H1 (cell line): Measurements from ENCODE around the gene CHD5. TPM values are rescaled to one million over a fixed set of nuclear protein-coding genes. Genes with fewer than 3 reads are reported as not detected.

Experiments
- polyA plus RNA-seq, 7 experiments: library from polyadenylated mRNA; depleted of rRNA in 3 of 7; stranded (reverse) in 5 of 7; unstranded in 2 of 7; fragments of >200 nt in 5 of 7; fragments of 200-250 nt in 2 of 7; gene quantifications; 1 replicate in 5 of 7; 2 replicates in 1 of 7; 4 replicates in 1 of 7; pipeline versions ENCODE4 v1.2.1 to v1.2.3, GENCODE V29; 2011 to 2013; ENCODE audit warnings: missing spikeins in 2 of 7, mixed read lengths in 2 of 7
- total RNA-seq: library from RNA; stranded (reverse); fragmentation: NEBNext Ultra II Directional; extraction: Animal tissue kit (Norgen Biotek cat#: 25700); gene quantifications from 2 replicates; pipeline ENCODE4 v1.2.1, GENCODE V29; 2021
- TF ChIP-seq, protein P1 (sequence below): fragments of 300-600 bp; sonication (generic); IDR thresholded peaks from 2 replicates; pipeline ENCODE4 v1.7.1; 2012; ENCODE audit warnings: low read length, moderate library complexity, mild to moderate bottlenecking, inconsistent platforms; ENCODE audit not compliant: insufficient replicate concordance

The CHD5 gene
- total and polyA plus RNA-seq, 2 of the 8 experiments (the other 6 are each of a cell fraction or from before 2014, with no cell fraction given) = 0.42 to 1.8 TPM

DNA sequence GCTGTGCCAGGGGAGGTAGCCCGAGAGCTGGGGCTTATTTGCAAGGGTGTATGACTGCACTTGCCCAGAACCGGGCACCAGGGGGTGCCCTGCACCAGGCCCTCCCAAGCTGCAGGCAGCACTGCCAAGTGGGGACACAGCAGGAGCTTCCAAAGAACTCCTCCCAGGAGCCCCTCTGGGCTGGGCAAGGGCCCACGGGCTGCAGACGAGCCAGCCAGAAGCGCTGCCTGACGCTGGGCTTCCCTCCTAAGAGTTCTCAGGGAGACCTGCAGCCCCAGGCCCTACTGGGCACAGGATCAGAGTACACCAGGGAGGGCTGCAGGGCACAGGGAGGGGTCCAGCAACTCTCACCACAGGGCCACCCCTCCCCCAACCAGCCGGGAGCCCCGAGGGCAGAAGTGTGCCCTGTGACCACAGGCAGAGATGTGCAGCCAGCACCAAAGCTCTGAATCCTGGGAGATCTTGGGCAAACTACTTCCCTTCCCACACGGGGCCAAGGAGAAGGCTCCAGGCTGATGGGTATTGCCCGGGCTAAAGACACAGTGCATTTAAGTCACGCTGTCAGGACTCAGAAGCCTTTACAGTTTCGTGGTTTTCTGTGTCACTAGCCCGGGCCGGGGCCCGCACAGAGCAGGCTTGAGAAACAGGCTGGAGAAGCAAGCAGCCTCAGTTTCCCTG lies 71.0 kb downstream of the CHD5 start (continued):
- TF ChIP-seq, protein P1, sequence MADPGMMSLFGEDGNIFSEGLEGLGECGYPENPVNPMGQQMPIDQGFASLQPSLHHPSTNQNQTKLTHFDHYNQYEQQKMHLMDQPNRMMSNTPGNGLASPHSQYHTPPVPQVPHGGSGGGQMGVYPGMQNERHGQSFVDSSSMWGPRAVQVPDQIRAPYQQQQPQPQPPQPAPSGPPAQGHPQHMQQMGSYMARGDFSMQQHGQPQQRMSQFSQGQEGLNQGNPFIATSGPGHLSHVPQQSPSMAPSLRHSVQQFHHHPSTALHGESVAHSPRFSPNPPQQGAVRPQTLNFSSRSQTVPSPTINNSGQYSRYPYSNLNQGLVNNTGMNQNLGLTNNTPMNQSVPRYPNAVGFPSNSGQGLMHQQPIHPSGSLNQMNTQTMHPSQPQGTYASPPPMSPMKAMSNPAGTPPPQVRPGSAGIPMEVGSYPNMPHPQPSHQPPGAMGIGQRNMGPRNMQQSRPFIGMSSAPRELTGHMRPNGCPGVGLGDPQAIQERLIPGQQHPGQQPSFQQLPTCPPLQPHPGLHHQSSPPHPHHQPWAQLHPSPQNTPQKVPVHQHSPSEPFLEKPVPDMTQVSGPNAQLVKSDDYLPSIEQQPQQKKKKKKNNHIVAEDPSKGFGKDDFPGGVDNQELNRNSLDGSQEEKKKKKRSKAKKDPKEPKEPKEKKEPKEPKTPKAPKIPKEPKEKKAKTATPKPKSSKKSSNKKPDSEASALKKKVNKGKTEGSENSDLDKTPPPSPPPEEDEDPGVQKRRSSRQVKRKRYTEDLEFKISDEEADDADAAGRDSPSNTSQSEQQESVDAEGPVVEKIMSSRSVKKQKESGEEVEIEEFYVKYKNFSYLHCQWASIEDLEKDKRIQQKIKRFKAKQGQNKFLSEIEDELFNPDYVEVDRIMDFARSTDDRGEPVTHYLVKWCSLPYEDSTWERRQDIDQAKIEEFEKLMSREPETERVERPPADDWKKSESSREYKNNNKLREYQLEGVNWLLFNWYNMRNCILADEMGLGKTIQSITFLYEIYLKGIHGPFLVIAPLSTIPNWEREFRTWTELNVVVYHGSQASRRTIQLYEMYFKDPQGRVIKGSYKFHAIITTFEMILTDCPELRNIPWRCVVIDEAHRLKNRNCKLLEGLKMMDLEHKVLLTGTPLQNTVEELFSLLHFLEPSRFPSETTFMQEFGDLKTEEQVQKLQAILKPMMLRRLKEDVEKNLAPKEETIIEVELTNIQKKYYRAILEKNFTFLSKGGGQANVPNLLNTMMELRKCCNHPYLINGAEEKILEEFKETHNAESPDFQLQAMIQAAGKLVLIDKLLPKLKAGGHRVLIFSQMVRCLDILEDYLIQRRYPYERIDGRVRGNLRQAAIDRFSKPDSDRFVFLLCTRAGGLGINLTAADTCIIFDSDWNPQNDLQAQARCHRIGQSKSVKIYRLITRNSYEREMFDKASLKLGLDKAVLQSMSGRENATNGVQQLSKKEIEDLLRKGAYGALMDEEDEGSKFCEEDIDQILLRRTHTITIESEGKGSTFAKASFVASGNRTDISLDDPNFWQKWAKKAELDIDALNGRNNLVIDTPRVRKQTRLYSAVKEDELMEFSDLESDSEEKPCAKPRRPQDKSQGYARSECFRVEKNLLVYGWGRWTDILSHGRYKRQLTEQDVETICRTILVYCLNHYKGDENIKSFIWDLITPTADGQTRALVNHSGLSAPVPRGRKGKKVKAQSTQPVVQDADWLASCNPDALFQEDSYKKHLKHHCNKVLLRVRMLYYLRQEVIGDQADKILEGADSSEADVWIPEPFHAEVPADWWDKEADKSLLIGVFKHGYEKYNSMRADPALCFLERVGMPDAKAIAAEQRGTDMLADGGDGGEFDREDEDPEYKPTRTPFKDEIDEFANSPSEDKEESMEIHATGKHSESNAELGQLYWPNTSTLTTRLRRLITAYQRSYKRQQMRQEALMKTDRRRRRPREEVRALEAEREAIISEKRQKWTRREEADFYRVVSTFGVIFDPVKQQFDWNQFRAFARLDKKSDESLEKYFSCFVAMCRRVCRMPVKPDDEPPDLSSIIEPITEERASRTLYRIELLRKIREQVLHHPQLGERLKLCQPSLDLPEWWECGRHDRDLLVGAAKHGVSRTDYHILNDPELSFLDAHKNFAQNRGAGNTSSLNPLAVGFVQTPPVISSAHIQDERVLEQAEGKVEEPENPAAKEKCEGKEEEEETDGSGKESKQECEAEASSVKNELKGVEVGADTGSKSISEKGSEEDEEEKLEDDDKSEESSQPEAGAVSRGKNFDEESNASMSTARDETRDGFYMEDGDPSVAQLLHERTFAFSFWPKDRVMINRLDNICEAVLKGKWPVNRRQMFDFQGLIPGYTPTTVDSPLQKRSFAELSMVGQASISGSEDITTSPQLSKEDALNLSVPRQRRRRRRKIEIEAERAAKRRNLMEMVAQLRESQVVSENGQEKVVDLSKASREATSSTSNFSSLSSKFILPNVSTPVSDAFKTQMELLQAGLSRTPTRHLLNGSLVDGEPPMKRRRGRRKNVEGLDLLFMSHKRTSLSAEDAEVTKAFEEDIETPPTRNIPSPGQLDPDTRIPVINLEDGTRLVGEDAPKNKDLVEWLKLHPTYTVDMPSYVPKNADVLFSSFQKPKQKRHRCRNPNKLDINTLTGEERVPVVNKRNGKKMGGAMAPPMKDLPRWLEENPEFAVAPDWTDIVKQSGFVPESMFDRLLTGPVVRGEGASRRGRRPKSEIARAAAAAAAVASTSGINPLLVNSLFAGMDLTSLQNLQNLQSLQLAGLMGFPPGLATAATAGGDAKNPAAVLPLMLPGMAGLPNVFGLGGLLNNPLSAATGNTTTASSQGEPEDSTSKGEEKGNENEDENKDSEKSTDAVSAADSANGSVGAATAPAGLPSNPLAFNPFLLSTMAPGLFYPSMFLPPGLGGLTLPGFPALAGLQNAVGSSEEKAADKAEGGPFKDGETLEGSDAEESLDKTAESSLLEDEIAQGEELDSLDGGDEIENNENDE = no peak
